Fibroblast of skin of abdomen (primary cell): ENCODE results near the gene CAPN15. TPM values are rescaled to one million over a fixed set of nuclear protein-coding genes. Genes with fewer than 3 reads are reported as not detected.
"Not testable (repeated sequence)": the region's sequence is repeated elsewhere in the genome, so short reads cannot be mapped to it uniquely, and the experiment has no call there.

Experiments used
- DNase-seq: peaks from one replicate; pipeline ENCODE4 v3.0.0-alpha.2; 2013
- polyA plus RNA-seq, 2 experiments: library from polyadenylated mRNA; unstranded; fragments of 120-200 nt; gene quantifications; one replicate each; pipeline ENCODE4 v1.2.1, GENCODE V29; 2013; ENCODE audit not compliant: insufficient read length in 2 of 2

CAPN15 gene
- polyA plus RNA-seq (2013, experiment 1 of 2; ENCODE audit: insufficient read length): 24.7 TPM
- 27.7 TPM for polyA plus RNA-seq (2013, experiment 2 of 2; ENCODE audit: insufficient read length)

GRCh38 chr16:527015-527903 lies at the start of gene CAPN15:
Gene CAPN15 (plus strand): TSS chr16:527712. CDS start chr16:546839, 19,127 bp downstream.
- DNase-seq: peak; percentile 83

GRCh38 chr16:478287-478686 lies 49.2 kb upstream of the CAPN15 start:
- DNase-seq: not testable (repeated sequence)

GRCh38 chr16:482468-483185 lies 44.9 kb upstream of the CAPN15 start:
- no peak for DNase-seq

GRCh38 chr16:483341-484075 lies 44.0 kb upstream of the CAPN15 start:
- DNase-seq: no peak

GRCh38 chr16:489606-490005 lies 37.9 kb upstream of the CAPN15 start:
- DNase-seq: no peak

GRCh38 chr16:490768-491167 lies 36.7 kb upstream of the CAPN15 start:
- DNase-seq: no peak

GRCh38 chr16:491220-491919 lies 36.1 kb upstream of the CAPN15 start:
- DNase-seq: no peak

GRCh38 chr16:492211-492875 lies 35.2 kb upstream of the CAPN15 start:
- no peak for DNase-seq

- not testable (repeated sequence) for DNase-seq
Observed at GRCh38 chr16:494676-495075, 32.8 kb upstream of the CAPN15 start.

- peak; percentile 20 for DNase-seq
Observed at GRCh38 chr16:495127-495748, 32.3 kb upstream of the CAPN15 start.

GRCh38 chr16:496097-496886 lies 31.2 kb upstream of the CAPN15 start:
- DNase-seq: no peak

GRCh38 chr16:497258-497657 lies 30.3 kb upstream of the CAPN15 start:
- no peak for DNase-seq

GRCh38 chr16:499924-500323 lies 27.6 kb upstream of the CAPN15 start:
- DNase-seq: no peak

- DNase-seq: no peak
Observed at GRCh38 chr16:500709-501108, 26.8 kb upstream of the CAPN15 start.

GRCh38 chr16:502179-502943 lies 25.2 kb upstream of the CAPN15 start:
- no peak for DNase-seq

- no peak for DNase-seq
Observed at GRCh38 chr16:503150-504071, 24.1 kb upstream of the CAPN15 start.

- DNase-seq: no peak
Observed at GRCh38 chr16:505479-506245, 21.9 kb upstream of the CAPN15 start.

GRCh38 chr16:506246-506546 lies 21.3 kb upstream of the CAPN15 start:
- no peak for DNase-seq
